Measurements from ENCODE around the gene GSE1.

Gene GSE1

DNA sequence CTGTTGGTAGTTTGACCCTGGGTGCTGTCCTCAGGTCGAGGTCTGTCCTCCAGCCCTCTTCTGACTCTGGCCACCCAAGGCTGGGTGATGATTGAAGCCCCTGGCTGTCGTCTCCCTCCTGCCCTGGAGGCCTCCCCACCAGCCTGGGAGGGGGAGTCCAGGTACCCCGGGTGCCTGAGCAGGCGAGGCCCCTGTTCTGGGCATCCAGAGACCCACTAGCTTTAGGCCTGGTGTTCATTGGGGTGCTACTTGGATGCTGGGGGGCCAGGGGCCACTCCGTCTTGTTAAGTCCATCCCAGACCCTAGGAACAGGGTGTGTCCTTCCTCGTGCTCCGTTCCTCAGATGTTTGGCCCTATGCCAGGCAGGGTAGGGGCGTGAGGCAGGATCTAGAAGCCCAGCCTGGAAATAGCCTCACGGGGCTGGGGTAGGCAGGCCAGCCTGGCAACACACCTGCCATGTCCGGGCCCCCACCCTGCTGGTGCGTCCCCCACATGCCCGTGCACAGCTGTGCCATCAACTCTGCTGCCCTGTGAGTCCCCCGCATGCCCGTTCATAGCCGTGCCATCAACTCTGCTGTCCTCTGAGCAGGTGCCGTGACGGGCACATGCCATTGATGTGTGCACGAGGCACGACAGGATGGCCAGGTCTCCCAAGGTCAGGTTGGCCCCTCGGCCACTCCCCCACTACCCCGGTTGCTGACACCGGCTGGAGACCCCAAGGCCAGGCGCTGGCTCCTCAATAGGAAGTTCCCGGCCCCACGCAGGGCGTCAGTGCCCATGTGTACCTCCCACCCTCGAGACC, 38.7 kb downstream of the GSE1 start (continued):
- TF ChIP-seq, protein P1, sequence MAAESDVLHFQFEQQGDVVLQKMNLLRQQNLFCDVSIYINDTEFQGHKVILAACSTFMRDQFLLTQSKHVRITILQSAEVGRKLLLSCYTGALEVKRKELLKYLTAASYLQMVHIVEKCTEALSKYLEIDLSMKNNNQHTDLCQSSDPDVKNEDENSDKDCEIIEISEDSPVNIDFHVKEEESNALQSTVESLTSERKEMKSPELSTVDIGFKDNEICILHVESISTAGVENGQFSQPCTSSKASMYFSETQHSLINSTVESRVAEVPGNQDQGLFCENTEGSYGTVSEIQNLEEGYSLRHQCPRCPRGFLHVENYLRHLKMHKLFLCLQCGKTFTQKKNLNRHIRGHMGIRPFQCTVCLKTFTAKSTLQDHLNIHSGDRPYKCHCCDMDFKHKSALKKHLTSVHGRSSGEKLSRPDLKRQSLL (tag by site-specific recombination; IDR thresholded peaks at IDR 0.05) = no peak
- TF ChIP-seq ZBTB48 (tag by site-specific recombination; IDR thresholded peaks at IDR 0.05) (0 out of 2 replicates have a peak, but pooled peaks have one; percentile 18), SP7 (tag by site-specific recombination; IDR thresholded peaks at IDR 0.05) (no peak), KLF8 (tag by site-specific recombination; IDR thresholded peaks at IDR 0.05) (no peak), KLF1 (tag by site-specific recombination; IDR thresholded peaks at IDR 0.05) (peak; percentile 56), ZNF558 (tag by site-specific recombination; IDR thresholded peaks at IDR 0.05) (no peak), MYNN (tag by site-specific recombination; IDR thresholded peaks at IDR 0.05; ENCODE audit: borderline replicate concordance) (no peak), ZNF544 (tag by site-specific recombination; IDR thresholded peaks at IDR 0.05) (no peak), ZXDB (tag by site-specific recombination; IDR thresholded peaks at IDR 0.05) (no peak), ZNF791 (tag by site-specific recombination; IDR thresholded peaks at IDR 0.05) (no peak), ZBTB17 (tag by site-specific recombination; IDR thresholded peaks at IDR 0.05) (0 out of 2 replicates have a peak, but pooled peaks have one; percentile 13), ZNF302 (tag by site-specific recombination; IDR thresholded peaks at IDR 0.05; ENCODE audit: low read depth) (no peak), ZNF76 (tag by site-specific recombination; IDR thresholded peaks at IDR 0.05; ENCODE audit: borderline replicate concordance, low read depth) (no peak), BCL11B (tag by site-specific recombination; IDR thresholded peaks at IDR 0.05; ENCODE audit: low read depth) (0 out of 2 replicates have a peak, but pooled peaks have one; percentile 14), HOXA7 (CRISPR knock-in tag; IDR thresholded peaks at IDR 0.05; ENCODE audit: borderline replicate concordance) (no peak), BCL11A (tag by site-specific recombination; IDR thresholded peaks at IDR 0.05; ENCODE audit: low read depth) (0 out of 2 replicates have a peak, but pooled peaks have one; percentile 29), KLF10 (tag by site-specific recombination; IDR thresholded peaks at IDR 0.05) (no peak), GLI4 (tag by site-specific recombination; IDR thresholded peaks at IDR 0.05) (no peak), KLF16 (tag by site-specific recombination; IDR thresholded peaks at IDR 0.05) (0 out of 2 replicates have a peak, but pooled peaks have one; percentile 16), ZNF335 (tag by site-specific recombination; conservative IDR thresholded peaks at IDR 0.05) (no peak)
- TF ChIP-seq, protein P2, sequence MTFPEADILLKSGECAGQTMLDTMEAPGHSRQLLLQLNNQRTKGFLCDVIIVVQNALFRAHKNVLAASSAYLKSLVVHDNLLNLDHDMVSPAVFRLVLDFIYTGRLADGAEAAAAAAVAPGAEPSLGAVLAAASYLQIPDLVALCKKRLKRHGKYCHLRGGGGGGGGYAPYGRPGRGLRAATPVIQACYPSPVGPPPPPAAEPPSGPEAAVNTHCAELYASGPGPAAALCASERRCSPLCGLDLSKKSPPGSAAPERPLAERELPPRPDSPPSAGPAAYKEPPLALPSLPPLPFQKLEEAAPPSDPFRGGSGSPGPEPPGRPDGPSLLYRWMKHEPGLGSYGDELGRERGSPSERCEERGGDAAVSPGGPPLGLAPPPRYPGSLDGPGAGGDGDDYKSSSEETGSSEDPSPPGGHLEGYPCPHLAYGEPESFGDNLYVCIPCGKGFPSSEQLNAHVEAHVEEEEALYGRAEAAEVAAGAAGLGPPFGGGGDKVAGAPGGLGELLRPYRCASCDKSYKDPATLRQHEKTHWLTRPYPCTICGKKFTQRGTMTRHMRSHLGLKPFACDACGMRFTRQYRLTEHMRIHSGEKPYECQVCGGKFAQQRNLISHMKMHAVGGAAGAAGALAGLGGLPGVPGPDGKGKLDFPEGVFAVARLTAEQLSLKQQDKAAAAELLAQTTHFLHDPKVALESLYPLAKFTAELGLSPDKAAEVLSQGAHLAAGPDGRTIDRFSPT (tag by site-specific recombination; IDR thresholded peaks at IDR 0.05) = peak; percentile 67; the same call in 1 of the 2 replicates
- TF ChIP-seq, protein P3, sequence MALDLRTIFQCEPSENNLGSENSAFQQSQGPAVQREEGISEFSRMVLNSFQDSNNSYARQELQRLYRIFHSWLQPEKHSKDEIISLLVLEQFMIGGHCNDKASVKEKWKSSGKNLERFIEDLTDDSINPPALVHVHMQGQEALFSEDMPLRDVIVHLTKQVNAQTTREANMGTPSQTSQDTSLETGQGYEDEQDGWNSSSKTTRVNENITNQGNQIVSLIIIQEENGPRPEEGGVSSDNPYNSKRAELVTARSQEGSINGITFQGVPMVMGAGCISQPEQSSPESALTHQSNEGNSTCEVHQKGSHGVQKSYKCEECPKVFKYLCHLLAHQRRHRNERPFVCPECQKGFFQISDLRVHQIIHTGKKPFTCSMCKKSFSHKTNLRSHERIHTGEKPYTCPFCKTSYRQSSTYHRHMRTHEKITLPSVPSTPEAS (tag by site-specific recombination; IDR thresholded peaks at IDR 0.05) = no peak
- TF ChIP-seq, protein P4, sequence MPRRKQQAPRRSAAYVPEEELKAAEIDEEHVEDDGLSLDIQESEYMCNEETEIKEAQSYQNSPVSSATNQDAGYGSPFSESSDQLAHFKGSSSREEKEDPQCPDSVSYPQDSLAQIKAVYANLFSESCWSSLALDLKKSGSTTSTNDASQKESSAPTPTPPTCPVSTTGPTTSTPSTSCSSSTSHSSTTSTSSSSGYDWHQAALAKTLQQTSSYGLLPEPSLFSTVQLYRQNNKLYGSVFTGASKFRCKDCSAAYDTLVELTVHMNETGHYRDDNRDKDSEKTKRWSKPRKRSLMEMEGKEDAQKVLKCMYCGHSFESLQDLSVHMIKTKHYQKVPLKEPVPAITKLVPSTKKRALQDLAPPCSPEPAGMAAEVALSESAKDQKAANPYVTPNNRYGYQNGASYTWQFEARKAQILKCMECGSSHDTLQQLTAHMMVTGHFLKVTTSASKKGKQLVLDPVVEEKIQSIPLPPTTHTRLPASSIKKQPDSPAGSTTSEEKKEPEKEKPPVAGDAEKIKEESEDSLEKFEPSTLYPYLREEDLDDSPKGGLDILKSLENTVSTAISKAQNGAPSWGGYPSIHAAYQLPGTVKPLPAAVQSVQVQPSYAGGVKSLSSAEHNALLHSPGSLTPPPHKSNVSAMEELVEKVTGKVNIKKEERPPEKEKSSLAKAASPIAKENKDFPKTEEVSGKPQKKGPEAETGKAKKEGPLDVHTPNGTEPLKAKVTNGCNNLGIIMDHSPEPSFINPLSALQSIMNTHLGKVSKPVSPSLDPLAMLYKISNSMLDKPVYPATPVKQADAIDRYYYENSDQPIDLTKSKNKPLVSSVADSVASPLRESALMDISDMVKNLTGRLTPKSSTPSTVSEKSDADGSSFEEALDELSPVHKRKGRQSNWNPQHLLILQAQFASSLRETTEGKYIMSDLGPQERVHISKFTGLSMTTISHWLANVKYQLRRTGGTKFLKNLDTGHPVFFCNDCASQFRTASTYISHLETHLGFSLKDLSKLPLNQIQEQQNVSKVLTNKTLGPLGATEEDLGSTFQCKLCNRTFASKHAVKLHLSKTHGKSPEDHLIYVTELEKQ (tag by site-specific recombination; IDR thresholded peaks at IDR 0.05; ENCODE audit: borderline replicate concordance) = no peak
- TF ChIP-seq, protein P5, sequence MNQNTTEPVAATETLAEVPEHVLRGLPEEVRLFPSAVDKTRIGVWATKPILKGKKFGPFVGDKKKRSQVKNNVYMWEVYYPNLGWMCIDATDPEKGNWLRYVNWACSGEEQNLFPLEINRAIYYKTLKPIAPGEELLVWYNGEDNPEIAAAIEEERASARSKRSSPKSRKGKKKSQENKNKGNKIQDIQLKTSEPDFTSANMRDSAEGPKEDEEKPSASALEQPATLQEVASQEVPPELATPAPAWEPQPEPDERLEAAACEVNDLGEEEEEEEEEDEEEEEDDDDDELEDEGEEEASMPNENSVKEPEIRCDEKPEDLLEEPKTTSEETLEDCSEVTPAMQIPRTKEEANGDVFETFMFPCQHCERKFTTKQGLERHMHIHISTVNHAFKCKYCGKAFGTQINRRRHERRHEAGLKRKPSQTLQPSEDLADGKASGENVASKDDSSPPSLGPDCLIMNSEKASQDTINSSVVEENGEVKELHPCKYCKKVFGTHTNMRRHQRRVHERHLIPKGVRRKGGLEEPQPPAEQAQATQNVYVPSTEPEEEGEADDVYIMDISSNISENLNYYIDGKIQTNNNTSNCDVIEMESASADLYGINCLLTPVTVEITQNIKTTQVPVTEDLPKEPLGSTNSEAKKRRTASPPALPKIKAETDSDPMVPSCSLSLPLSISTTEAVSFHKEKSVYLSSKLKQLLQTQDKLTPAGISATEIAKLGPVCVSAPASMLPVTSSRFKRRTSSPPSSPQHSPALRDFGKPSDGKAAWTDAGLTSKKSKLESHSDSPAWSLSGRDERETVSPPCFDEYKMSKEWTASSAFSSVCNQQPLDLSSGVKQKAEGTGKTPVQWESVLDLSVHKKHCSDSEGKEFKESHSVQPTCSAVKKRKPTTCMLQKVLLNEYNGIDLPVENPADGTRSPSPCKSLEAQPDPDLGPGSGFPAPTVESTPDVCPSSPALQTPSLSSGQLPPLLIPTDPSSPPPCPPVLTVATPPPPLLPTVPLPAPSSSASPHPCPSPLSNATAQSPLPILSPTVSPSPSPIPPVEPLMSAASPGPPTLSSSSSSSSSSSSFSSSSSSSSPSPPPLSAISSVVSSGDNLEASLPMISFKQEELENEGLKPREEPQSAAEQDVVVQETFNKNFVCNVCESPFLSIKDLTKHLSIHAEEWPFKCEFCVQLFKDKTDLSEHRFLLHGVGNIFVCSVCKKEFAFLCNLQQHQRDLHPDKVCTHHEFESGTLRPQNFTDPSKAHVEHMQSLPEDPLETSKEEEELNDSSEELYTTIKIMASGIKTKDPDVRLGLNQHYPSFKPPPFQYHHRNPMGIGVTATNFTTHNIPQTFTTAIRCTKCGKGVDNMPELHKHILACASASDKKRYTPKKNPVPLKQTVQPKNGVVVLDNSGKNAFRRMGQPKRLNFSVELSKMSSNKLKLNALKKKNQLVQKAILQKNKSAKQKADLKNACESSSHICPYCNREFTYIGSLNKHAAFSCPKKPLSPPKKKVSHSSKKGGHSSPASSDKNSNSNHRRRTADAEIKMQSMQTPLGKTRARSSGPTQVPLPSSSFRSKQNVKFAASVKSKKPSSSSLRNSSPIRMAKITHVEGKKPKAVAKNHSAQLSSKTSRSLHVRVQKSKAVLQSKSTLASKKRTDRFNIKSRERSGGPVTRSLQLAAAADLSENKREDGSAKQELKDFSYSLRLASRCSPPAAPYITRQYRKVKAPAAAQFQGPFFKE (tag by site-specific recombination; IDR thresholded peaks at IDR 0.05; ENCODE audit: borderline replicate concordance) = no peak
